ENCODE measurements around the gene AIMP1. TPM values are rescaled to one million over a fixed set of nuclear protein-coding genes. Genes with fewer than 3 reads are reported as not detected.

Gene AIMP1
- total RNA-seq, 1 donor from 2014 or later = 36.3 TPM

DNA sequence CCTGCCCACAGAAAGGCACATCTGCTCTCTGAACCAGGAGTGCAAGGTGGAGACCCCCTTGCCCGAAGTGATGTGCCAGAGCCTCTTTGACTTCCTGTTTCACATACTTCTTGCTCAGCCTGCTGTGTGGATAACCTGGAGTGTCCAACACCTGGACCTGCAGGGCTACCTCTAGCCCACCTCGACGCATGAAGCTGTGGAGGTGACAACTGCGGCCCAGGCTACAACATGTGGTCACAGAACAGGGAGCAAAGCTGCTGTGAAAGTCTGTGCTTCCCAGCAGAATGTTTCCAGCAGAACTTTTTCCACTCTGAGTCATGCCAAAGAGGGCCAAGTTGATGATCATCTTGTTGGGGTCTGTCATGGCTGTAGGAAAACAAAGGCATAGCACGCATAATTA is 50.7 kb downstream of the AIMP1 start:
- H3K4me1 Mint-ChIP-seq (ENCODE audit: low read depth) = no peaks in the 10 kb centered on the region
- DNase-seq (ENCODE audit: low spot score, unreplicated experiment) = no peak
- H3K4me3 Mint-ChIP-seq (ENCODE audit: low read depth) = no peak overlapping the region
- H3K36me3 Mint-ChIP-seq (ENCODE audit: insufficient read depth) = no peaks in the 10 kb centered on the region
- no peaks in the 10 kb centered on the region for H3K27me3 Mint-ChIP-seq
- H3K27ac Mint-ChIP-seq = no peak overlapping the region
- no peaks in the 10 kb centered on the region for H3K9me3 Mint-ChIP-seq (ENCODE audit: low read depth)
- no peak for TF ChIP-seq CTCF (IDR thresholded peaks at IDR 0.05; ENCODE audit: unreplicated experiment)

DNA sequence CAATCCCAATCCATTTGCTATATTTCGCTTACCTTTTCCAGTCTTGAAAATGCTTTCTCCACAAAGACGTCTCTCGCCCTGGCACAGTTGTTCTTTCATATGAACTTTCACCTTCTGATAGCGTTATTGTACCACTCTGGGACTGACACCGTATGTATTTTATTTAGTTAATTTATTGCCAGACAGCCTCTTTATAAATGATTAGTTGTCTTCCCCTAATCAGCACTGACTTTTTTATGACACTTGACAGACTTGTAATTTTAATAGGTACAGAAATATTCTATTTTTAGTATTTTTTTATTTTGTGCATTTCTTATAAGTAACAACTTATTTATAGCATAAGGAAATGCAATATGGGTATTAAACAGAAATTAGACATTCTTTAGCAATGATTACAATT is 52.3 kb downstream of the AIMP1 start, which contains the start of gene GIMD1:
Gene GIMD1, minus strand, starts transcription at position 101 of the 400 bp plus-strand sequence. CDS start 1,343 bp downstream, outside the sequence.
- H3K27me3 Mint-ChIP-seq = no peaks in the 10 kb centered on the region
- H3K36me3 Mint-ChIP-seq (ENCODE audit: insufficient read depth) = no peaks in the 10 kb centered on the region
- H3K9me3 Mint-ChIP-seq (ENCODE audit: low read depth) = no peaks in the 10 kb centered on the region
- DNase-seq (ENCODE audit: low spot score, unreplicated experiment) = no peak
- H3K4me1 Mint-ChIP-seq (ENCODE audit: low read depth) = no peaks in the 10 kb centered on the region
- no peak within 1 kb of the TSS for H3K27ac Mint-ChIP-seq
- H3K4me3 Mint-ChIP-seq (ENCODE audit: low read depth) = no peak within 1 kb of the TSS
- TF ChIP-seq CTCF (IDR thresholded peaks at IDR 0.05; ENCODE audit: unreplicated experiment) = no peak

DNA sequence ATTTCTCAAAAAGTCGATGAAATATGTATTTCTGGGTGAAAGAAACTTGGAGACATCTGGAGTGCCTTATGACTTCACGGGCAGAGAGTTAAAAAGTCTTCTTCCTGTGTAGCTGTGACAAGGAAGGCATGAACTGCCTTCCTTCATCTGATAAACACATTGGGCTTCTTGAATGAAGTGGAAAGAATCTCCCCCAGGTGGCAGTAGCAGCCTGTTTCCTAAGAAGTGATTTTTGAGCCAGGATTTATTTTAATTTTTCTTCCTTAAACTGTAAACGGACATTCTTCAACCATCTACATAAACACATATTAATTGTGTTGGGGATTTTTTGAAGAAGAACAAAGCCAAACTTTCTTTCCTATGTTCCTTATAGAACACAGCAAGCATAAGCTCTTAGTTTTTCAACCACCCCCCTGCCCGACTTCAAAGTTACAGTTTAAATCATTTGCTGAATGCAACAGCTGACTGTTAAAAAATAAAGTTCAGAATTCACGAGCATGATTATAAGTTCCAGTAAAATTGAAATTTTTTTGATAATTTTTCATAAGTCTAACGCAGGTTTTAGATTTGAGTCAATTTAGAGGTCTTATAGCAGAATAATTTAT is 53.2 kb downstream of the AIMP1 start:
- no peaks in the 10 kb centered on the region for H3K4me1 Mint-ChIP-seq (ENCODE audit: low read depth)
- no peak overlapping the region for H3K4me3 Mint-ChIP-seq (ENCODE audit: low read depth)
- no peak overlapping the region for H3K27ac Mint-ChIP-seq
- no peaks in the 10 kb centered on the region for H3K9me3 Mint-ChIP-seq (ENCODE audit: low read depth)
- TF ChIP-seq CTCF (IDR thresholded peaks at IDR 0.05; ENCODE audit: unreplicated experiment) = peak; percentile 83
- H3K27me3 Mint-ChIP-seq = no peaks in the 10 kb centered on the region
- no peaks in the 10 kb centered on the region for H3K36me3 Mint-ChIP-seq (ENCODE audit: insufficient read depth)
- no peak for DNase-seq (ENCODE audit: low spot score, unreplicated experiment)

- no peaks in the 10 kb centered on the region for H3K9me3 Mint-ChIP-seq (ENCODE audit: low read depth)
- no peak overlapping the region for H3K4me3 Mint-ChIP-seq (ENCODE audit: low read depth)
- no peaks in the 10 kb centered on the region for H3K36me3 Mint-ChIP-seq (ENCODE audit: insufficient read depth)
- H3K4me1 Mint-ChIP-seq (ENCODE audit: low read depth) = no peaks in the 10 kb centered on the region
- H3K27me3 Mint-ChIP-seq = no peaks in the 10 kb centered on the region
- DNase-seq (ENCODE audit: low spot score, unreplicated experiment) = no peak
- TF ChIP-seq CTCF (IDR thresholded peaks at IDR 0.05; ENCODE audit: unreplicated experiment) = no peak
- no peak overlapping the region for H3K27ac Mint-ChIP-seq
Observed at GRCh38 chr4:106370214-106370613, 53.9 kb downstream of the AIMP1 start.

GRCh38 chr4:106371161-106371560 is 54.8 kb downstream of the AIMP1 start:
- Mint-ChIP-seq H3K9me3 (ENCODE audit: low read depth) (no peaks in the 10 kb centered on the region), H3K36me3 (ENCODE audit: insufficient read depth) (no peaks in the 10 kb centered on the region), H3K4me3 (ENCODE audit: low read depth) (no peak overlapping the region), H3K27ac (peak overlapping the region; percentile 23), H3K4me1 (ENCODE audit: low read depth) (no peaks in the 10 kb centered on the region), H3K27me3 (no peaks in the 10 kb centered on the region)
- DNase-seq (ENCODE audit: low spot score, unreplicated experiment) = no peak
- TF ChIP-seq CTCF (IDR thresholded peaks at IDR 0.05; ENCODE audit: unreplicated experiment) = no peak

Data from progenitor cell of endocrine pancreas (in vitro differentiated cells).